ENCODE measurements around the gene ALDOB. TPM values are rescaled to one million over a fixed set of nuclear protein-coding genes. Genes with fewer than 3 reads are reported as not detected.

Gene ALDOB
- total and polyA plus RNA-seq, 2 of the 8 experiments (the other 6 are each of a cell fraction or from before 2014, with no cell fraction given): not detected

DNA sequence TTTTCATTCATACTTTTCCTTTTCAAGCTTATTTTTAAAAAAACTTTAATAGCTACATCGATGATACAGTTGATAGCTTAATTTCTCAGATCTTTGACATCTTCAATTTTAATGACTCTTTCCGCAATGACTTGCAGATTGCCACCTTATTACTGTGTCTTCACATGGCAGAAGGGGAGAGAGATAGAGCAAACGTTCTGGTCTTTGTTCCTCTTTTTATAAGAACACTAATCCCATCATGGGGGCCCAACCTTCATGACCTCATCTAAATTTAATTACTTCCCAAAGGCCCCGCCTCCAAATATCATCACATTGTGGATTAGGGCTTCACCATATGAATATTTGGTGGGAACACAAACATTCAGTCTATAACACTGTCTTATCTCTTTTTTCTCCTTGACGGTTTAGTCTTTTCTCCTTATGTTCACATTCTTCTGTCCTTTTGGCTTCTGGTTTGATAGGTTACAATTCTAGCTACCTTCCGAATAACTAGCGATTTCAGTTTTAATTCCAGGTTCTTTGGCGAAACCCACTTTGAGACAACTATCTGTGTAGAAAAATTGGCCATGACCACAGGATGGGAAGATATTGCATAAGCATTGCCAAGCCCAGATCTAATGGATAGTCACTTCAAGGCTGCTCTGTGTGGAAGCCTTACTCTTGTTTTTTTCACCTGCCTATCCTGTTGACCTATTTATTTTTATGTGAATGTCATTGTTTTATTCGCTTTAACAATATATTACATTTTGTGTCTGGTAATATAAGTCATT is 31.9 kb downstream of the ALDOB start:
- H3K9ac ChIP-seq (replicated peaks in 1 of 4; ENCODE audit: extremely low read depth in 1 of 4, low read depth in 3 of 4, low read length in 3 of 4): no peak overlapping the region
- peaks cover 0 to 12% of the 10 kb centered on the region in 2 experiments; a peak in 2 of 4 replicates for H3K79me2 ChIP-seq (ENCODE audit: control insufficient read depth in 1 of 2, insufficient read depth in 2 of 2, low read length in 2 of 2)
- H3K4ac ChIP-seq (replicated peaks; ENCODE audit: insufficient read length, low read depth, low read length): no peak overlapping the region
- CTCF ChIA-PET (ENCODE audit: partially characterized antibody): interaction anchor here (1.0 kb wide), 1 partner anchor 45 kb away, joined by 5 read pairs; no protein-coding TSS in a partner anchor
- DNase-seq (ENCODE audit: low read depth in 1 of 2, low spot score in 2 of 2) (no peak), FAIRE-seq (no peak)
- H3K23me2 ChIP-seq (ENCODE audit: low read depth, low read length): no peaks in the 10 kb centered on the region; the same call in 1 of the 2 replicates
- H4K91ac ChIP-seq (replicated peaks; ENCODE audit: insufficient read length, low read length): no peak overlapping the region
- H2BK20ac ChIP-seq (ENCODE audit: low read length): no peak overlapping the region
- no peak overlapping the region for H2BK15ac ChIP-seq (ENCODE audit: low read length)
- WGBS, 2 experiments (ENCODE audit: extremely low coverage in 1 of 2, insufficient coverage in 1 of 2, insufficient read length in 1 of 2, insufficient replicate concordance in 2 of 2, low coverage in 1 of 2, low lambda C conversion rate in 2 of 2, missing lambda C conversion rate in 1 of 2): 92% methylated on average over 9 of the region's 9 CpGs; no CpG with 5 or more reads in 1 of the 2 experiments
- H3K4me1 ChIP-seq (replicated peaks in 1 of 4; ENCODE audit: control insufficient read depth in 3 of 4, insufficient read depth in 4 of 4, low read length in 3 of 4): peaks cover 0 to 4% (median 1%) of the 10 kb centered on the region in 4 experiments; a peak in 2 of 7 replicates
- H3K79me1 ChIP-seq (ENCODE audit: low read depth, low read length): peaks cover 2% of the 10 kb centered on the region; the same call in 1 of the 2 replicates
- no peak overlapping the region for H2BK120ac ChIP-seq (replicated peaks; ENCODE audit: low read depth, low read length)
- H3K4me3 ChIP-seq (ENCODE audit: extremely low read depth in 1 of 4, insufficient read depth in 2 of 4, low read depth in 3 of 4, low read length in 4 of 4): no peak overlapping the region
- H4K8ac ChIP-seq (ENCODE audit: extremely low read depth, insufficient read depth, low read length): no peak overlapping the region
- POLR2A ChIA-PET (ENCODE audit: partially characterized antibody): no interaction called here
- no peak overlapping the region for H3K4me2 ChIP-seq (ENCODE audit: insufficient read depth in 1 of 2, low read depth in 2 of 2, low read length in 2 of 2)
- no peak overlapping the region for H3K23ac ChIP-seq (ENCODE audit: insufficient read length)
- peaks cover 12 to 72% (median 49%) of the 10 kb centered on the region in 4 experiments for H3K36me3 ChIP-seq (ENCODE audit: control insufficient read depth in 2 of 4, insufficient read depth in 4 of 4, low read length in 3 of 4)
- no peaks in the 10 kb centered on the region for H4K20me1 ChIP-seq (replicated peaks in 1 of 2; ENCODE audit: control insufficient read depth in 1 of 2, insufficient read depth in 2 of 2, low read length in 2 of 2)
- no peak overlapping the region for H2AFZ ChIP-seq (ENCODE audit: low read length)
- H3K27me3 ChIP-seq (replicated peaks in 1 of 4; ENCODE audit: control insufficient read depth in 3 of 4, extremely low read depth in 1 of 4, insufficient read depth in 3 of 4, low read length in 3 of 4): no peaks in the 10 kb centered on the region
- H2BK5ac ChIP-seq (ENCODE audit: low read depth, low read length): no peak overlapping the region
- H4K5ac ChIP-seq (ENCODE audit: insufficient read length, low read depth, low read length): no peak overlapping the region
- H2BK12ac ChIP-seq (ENCODE audit: low read depth, low read length): no peak overlapping the region
- no peak overlapping the region for H3K14ac ChIP-seq (ENCODE audit: insufficient read length)
- peaks cover 24 to 27% of the 10 kb centered on the region in 2 experiments for H3K9me3 ChIP-seq (ENCODE audit: insufficient read depth in 2 of 2, low read depth in 1 of 2, low read length in 1 of 2)
- H2AK5ac ChIP-seq (ENCODE audit: low read depth, low read length): no peak overlapping the region
- H3K18ac ChIP-seq (ENCODE audit: extremely low read depth, low read length): no peak overlapping the region
- H3K27ac ChIP-seq (ENCODE audit: low read depth, low read length): no peak overlapping the region
- no peak overlapping the region for H3K56ac ChIP-seq (replicated peaks; ENCODE audit: insufficient read length, low read depth, low read length)
- TF ChIP-seq TEAD4 (IDR thresholded peaks at IDR 0.05; ENCODE audit: low read depth, low read length): no peak
- TF ChIP-seq ASH2L (IDR thresholded peaks at IDR 0.05; ENCODE audit: low read length): no peak
- no peak for TF ChIP-seq RXRA (IDR thresholded peaks at IDR 0.05; ENCODE audit: insufficient read depth, low read depth, low read length)
- TF ChIP-seq, protein P1, sequence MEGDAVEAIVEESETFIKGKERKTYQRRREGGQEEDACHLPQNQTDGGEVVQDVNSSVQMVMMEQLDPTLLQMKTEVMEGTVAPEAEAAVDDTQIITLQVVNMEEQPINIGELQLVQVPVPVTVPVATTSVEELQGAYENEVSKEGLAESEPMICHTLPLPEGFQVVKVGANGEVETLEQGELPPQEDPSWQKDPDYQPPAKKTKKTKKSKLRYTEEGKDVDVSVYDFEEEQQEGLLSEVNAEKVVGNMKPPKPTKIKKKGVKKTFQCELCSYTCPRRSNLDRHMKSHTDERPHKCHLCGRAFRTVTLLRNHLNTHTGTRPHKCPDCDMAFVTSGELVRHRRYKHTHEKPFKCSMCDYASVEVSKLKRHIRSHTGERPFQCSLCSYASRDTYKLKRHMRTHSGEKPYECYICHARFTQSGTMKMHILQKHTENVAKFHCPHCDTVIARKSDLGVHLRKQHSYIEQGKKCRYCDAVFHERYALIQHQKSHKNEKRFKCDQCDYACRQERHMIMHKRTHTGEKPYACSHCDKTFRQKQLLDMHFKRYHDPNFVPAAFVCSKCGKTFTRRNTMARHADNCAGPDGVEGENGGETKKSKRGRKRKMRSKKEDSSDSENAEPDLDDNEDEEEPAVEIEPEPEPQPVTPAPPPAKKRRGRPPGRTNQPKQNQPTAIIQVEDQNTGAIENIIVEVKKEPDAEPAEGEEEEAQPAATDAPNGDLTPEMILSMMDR (IDR thresholded peaks at IDR 0.05; ENCODE audit: control extremely low read depth in 1 of 3, insufficient read depth in 1 of 3, low read depth in 1 of 3, low read length in 3 of 3): no peak
- no peak for TF ChIP-seq RNF2 (IDR thresholded peaks at IDR 0.05; ENCODE audit: borderline replicate concordance, low read depth, low read length, missing control alignments, poor library complexity, severe bottlenecking)
- TF ChIP-seq GABPA (IDR thresholded peaks at IDR 0.05; ENCODE audit: borderline replicate concordance, insufficient read depth, low read length): no peak
- no peak for TF ChIP-seq TAF7 (optimal IDR thresholded peaks at IDR 0.05; ENCODE audit: borderline replicate concordance, low read depth, low read length)
- no peak for TF ChIP-seq PHF8 (conservative IDR thresholded peaks at IDR 0.05; ENCODE audit: low read depth, low read length)
- no peak for TF ChIP-seq CHD1 (IDR thresholded peaks at IDR 0.05; ENCODE audit: low read depth, low read length)
